HepG2 (cell line): ENCODE data around the gene EFEMP2. TPM values are rescaled to one million over a fixed set of nuclear protein-coding genes. Genes with fewer than 3 reads are reported as not detected.

Experiments
- ATAC-seq: fragments of 200-7000 bp; cut with Tn5 transposase; 3 replicates; pipeline ENCODE4 v1.9.1; 2020; ENCODE audit warnings: mild to moderate bottlenecking, moderate library complexity
- BruUV-seq: library from RNA; stranded (reverse); fragments of 400-500 nt; replicated peaks from 2 replicates; lab custom pipeline; 2021; lab: Mats Ljungman, UMichigan
- CTCF ChIA-PET: fragments of 300-600 bp; formaldehyde crosslinking; extraction: SDS; loops from one replicate; lab custom pipeline; 2021; ENCODE audit warnings: low total read pairs, inconsistent platforms, low intra/inter-chr PET ratio; lab: Yijun Ruan, JAX
- POLR2A ChIA-PET: fragments of 350-600 bp; sonication (Branson Sonifier 250); formaldehyde crosslinking; loops from one replicate; lab custom pipeline; 2020; ENCODE audit warnings: antibody characterized with exemption, inconsistent platforms; lab: Yijun Ruan, JAX
- DNase-seq: peaks from one replicate; pipeline ENCODE4 v3.0.0-alpha.2; 2015; ENCODE audit warnings: low spot score
- FAIRE-seq: peaks from 3 replicates; lab custom pipeline; 2011; peaks lifted over from hg19 to GRCh38; lab: Jason Lieb, UNC
- H2AFZ ChIP-seq: one replicate; pipeline ENCODE4 v1.6.1; 2011; ENCODE audit warnings: low read length, inconsistent platforms
- H3K27ac ChIP-seq: fragments of 300-600 bp; 3 replicates; pipeline ENCODE4 v1.8.0; 2011; ENCODE audit warnings: mixed run types, mild to moderate bottlenecking, mixed read lengths, low read length, inconsistent platforms; ENCODE audit not compliant: insufficient read depth; ENCODE audit errors: extremely low read length
- H3K27me3 ChIP-seq, 2 experiments: fragments of 200-600 bp in 1 of 2; 2 replicates in 1 of 2; 3 replicates in 1 of 2; pipeline versions ENCODE4 v1.6.0 to v1.8.0; 2011; ENCODE audit warnings: low read length in 2 of 2, mild to moderate bottlenecking in 2 of 2, moderate library complexity in 2 of 2, inconsistent platforms in 1 of 2; ENCODE audit not compliant: insufficient read depth in 2 of 2, control insufficient read depth in 1 of 2
- H3K36me3 ChIP-seq, 2 experiments: fragments of 200-600 bp in 1 of 2; replicated peaks in 1 of 2; 2 replicates in 1 of 2; 3 replicates in 1 of 2; pipeline versions ENCODE4 v1.5.1 to v1.8.0; 2011; ENCODE audit warnings: low read length in 2 of 2, inconsistent platforms in 1 of 2; ENCODE audit not compliant: insufficient read depth in 2 of 2, control insufficient read depth in 1 of 2
- H3K4me1 ChIP-seq: 2 replicates; pipeline ENCODE4 v1.5.1; 2012; ENCODE audit warnings: low read length, inconsistent platforms; ENCODE audit not compliant: insufficient read depth
- H3K4me2 ChIP-seq: 2 replicates; pipeline ENCODE4 v1.6.0; 2011; ENCODE audit warnings: low read depth, low read length, inconsistent platforms
- H3K4me3 ChIP-seq, 3 experiments: fragments of 200-600 bp in 1 of 3; sonication (generic), shearing (Covaris generic) in 1 of 3; replicated peaks in 1 of 3; 2 replicates each; pipeline ENCODE4 v1.5.1; 2011 to 2016; ENCODE audit warnings: low read length in 3 of 3, inconsistent platforms in 2 of 3, low read depth in 2 of 3, mild to moderate bottlenecking in 2 of 3, control low read depth in 1 of 3, mixed read lengths in 1 of 3; ENCODE audit not compliant: insufficient read depth in 1 of 3
- H3K79me2 ChIP-seq: one replicate; pipeline ENCODE4 v1.6.1; 2011; ENCODE audit warnings: low read length, inconsistent platforms; ENCODE audit not compliant: insufficient read depth
- H3K9ac ChIP-seq: 2 replicates; pipeline ENCODE4 v1.6.0; 2011; ENCODE audit warnings: mild to moderate bottlenecking, low read depth, low read length, inconsistent platforms; ENCODE audit not compliant: insufficient read depth
- H3K9me3 ChIP-seq: 2 replicates; pipeline ENCODE4 v1.5.1; 2012; ENCODE audit warnings: mild to moderate bottlenecking, low read length
- H4K20me1 ChIP-seq: 2 replicates; pipeline ENCODE4 v1.6.0; 2011; ENCODE audit warnings: inconsistent platforms, mild to moderate bottlenecking, low read length, moderate library complexity; ENCODE audit not compliant: insufficient read depth
- AGO1 ChIP-seq: fragments of 200-400 bp; formaldehyde crosslinking; IDR thresholded peaks from 2 replicates; pipeline ENCODE4 v1.6.1; 2017; ENCODE audit warnings: mild to moderate bottlenecking, low read depth, low read length, moderate library complexity; ENCODE audit not compliant: poor library complexity, severe bottlenecking
- AGO2 ChIP-seq: fragments of 200-400 bp; formaldehyde crosslinking; optimal IDR thresholded peaks from 2 replicates; pipeline ENCODE3; 2017; ENCODE audit warnings: mild to moderate bottlenecking, low read depth, low read length, moderate library complexity
- ATAD3A ChIP-seq: sonication (generic); formaldehyde crosslinking; IDR thresholded peaks from 2 replicates; pipeline ENCODE4 v1.4.0; 2020; ENCODE audit warnings: missing genetic modification reagents
- CBX5 ChIP-seq: sonication (generic); formaldehyde crosslinking; IDR thresholded peaks from 2 replicates; pipeline ENCODE4 v1.4.0; 2020; ENCODE audit warnings: missing genetic modification reagents, borderline replicate concordance
- NFIB ChIP-seq: sonication (generic); formaldehyde crosslinking; IDR thresholded peaks from 2 replicates; pipeline ENCODE4 v1.9.0; 2021; ENCODE audit warnings: missing genetic modification reagents, mild to moderate bottlenecking, borderline replicate concordance
- RBFOX2 ChIP-seq: fragments of 200-400 bp; formaldehyde crosslinking; IDR thresholded peaks from 2 replicates; pipeline ENCODE4 v1.6.1; 2017; ENCODE audit warnings: low read depth, mild to moderate bottlenecking, low read length
- ZFAT ChIP-seq: sonication (generic); formaldehyde crosslinking; conservative IDR thresholded peaks from 2 replicates; pipeline ENCODE4 v1.8.1; 2023; ENCODE audit warnings: missing genetic modification reagents, inconsistent platforms
- ZMYM2 ChIP-seq: sonication (generic); formaldehyde crosslinking; IDR thresholded peaks from 2 replicates; pipeline ENCODE4 v1.8.0; 2022; ENCODE audit warnings: mild to moderate bottlenecking, missing genetic modification reagents
- ZNF781 ChIP-seq: sonication (generic); formaldehyde crosslinking; IDR thresholded peaks from 2 replicates; pipeline ENCODE4 v1.5.1; 2020; ENCODE audit warnings: borderline replicate concordance, mild to moderate bottlenecking, missing genetic modification reagents; ENCODE audit errors: not compliant biosample characterization
- WGBS: methylation state at CpG from one replicate; pipeline ENCODE4 v1.1.6; 2017; ENCODE audit warnings: low lambda C conversion rate; 5-methylcytosine and 5-hydroxymethylcytosine counted together
- in situ Hi-C: cut with HindIII; loops from 2 replicates; pipeline ENCODE4 v1.10.0; 2017; ENCODE audit warnings: low pct_unique_long_range_greater_than_20kb; ENCODE audit not compliant: extremely low pct_ligation_motif_present
- intact Hi-C: fragments of 100-400 bp; cut with micrococcal nuclease; formaldehyde crosslinking; loops from one replicate; pipeline ENCODE4 v1.10.0; 2022; ENCODE audit not compliant: unreplicated experiment
- polyA plus RNA-seq, 8 experiments: library from polyadenylated mRNA; depleted of rRNA in 3 of 8; stranded (reverse) in 7 of 8; unstranded in 1 of 8; fragments of >200 nt; fragmentation: Illumina TruSeq in 4 of 8; extraction: Trizol in 4 of 8; gene quantifications; 2 replicates each; pipeline versions ENCODE4 v1.2.1 to v1.2.3, GENCODE V29; 2011 to 2016; ENCODE audit warnings: low read depth in 4 of 8, missing spikeins in 1 of 8, mixed read lengths in 1 of 8; ENCODE audit not compliant: insufficient read depth in 1 of 8
- total RNA-seq, 5 experiments: library from RNA; depleted of rRNA; stranded (reverse); fragments of >200 nt; fragmentation: Illumina TruSeq; extraction: Trizol; gene quantifications; 2 replicates each; pipeline ENCODE4 v1.2.3, GENCODE V29; 2016; ENCODE audit warnings: low read depth in 1 of 5
- TF ChIP-seq, protein P1 (sequence below): sonication (generic); formaldehyde crosslinking; IDR thresholded peaks from 2 replicates; pipeline ENCODE4 v1.5.0; 2020; ENCODE audit warnings: mild to moderate bottlenecking, missing genetic modification reagents, moderate library complexity
- TF ChIP-seq, protein P2 (sequence below): sonication (generic); formaldehyde crosslinking; IDR thresholded peaks from 2 replicates; pipeline ENCODE4 v1.4.0; 2020; ENCODE audit warnings: missing genetic modification reagents

Gene EFEMP2
- total and polyA plus RNA-seq, 2 of the 13 experiments (the other 11 are each of a cell fraction or from before 2014, with no cell fraction given), result 7.4 to 29.7 TPM

DNA sequence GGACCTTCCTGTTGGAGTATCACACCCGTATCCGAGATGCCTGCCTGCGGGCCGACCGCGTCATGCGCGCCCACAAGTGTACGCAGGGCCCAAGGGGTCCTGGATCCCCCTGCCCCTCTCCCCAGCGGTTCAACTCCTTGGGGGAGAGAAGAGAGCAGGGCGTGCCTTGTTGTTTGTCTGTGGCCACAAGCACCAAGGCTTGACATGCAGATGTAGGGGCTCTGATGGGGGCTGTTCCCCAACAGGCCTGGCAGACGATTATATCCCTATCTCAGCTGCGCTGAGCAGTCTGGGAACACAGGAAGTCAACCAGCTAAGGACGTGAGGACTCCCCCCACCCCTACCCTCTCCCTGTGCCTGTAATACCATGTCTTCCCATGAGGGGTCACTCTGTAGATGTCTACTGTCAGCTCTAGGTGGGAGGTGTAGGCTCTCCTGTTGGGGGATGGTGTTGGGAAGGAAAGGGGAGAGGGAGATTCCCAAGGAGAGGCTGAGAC lies 21.5 kb downstream of the EFEMP2 start:
- 0 out of 2 replicates have a peak, but pooled peaks cover 4% of the 10 kb centered on the region for H3K9me3 ChIP-seq
- 0 out of 2 replicates have a peak, but pooled peaks have one; percentile 4 for TF ChIP-seq ZMYM2 (CRISPR knock-in tag)
- TF ChIP-seq CBX5 (CRISPR knock-in tag), result 0 out of 2 replicates have a peak, but pooled peaks have one; percentile 18
- TF ChIP-seq NFIB (CRISPR knock-in tag), result no peak
- TF ChIP-seq, protein P1, sequence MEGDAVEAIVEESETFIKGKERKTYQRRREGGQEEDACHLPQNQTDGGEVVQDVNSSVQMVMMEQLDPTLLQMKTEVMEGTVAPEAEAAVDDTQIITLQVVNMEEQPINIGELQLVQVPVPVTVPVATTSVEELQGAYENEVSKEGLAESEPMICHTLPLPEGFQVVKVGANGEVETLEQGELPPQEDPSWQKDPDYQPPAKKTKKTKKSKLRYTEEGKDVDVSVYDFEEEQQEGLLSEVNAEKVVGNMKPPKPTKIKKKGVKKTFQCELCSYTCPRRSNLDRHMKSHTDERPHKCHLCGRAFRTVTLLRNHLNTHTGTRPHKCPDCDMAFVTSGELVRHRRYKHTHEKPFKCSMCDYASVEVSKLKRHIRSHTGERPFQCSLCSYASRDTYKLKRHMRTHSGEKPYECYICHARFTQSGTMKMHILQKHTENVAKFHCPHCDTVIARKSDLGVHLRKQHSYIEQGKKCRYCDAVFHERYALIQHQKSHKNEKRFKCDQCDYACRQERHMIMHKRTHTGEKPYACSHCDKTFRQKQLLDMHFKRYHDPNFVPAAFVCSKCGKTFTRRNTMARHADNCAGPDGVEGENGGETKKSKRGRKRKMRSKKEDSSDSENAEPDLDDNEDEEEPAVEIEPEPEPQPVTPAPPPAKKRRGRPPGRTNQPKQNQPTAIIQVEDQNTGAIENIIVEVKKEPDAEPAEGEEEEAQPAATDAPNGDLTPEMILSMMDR, result peak; percentile 57
- TF ChIP-seq AGO2, result peak; percentile 64
- no peak for TF ChIP-seq ATAD3A (CRISPR knock-in tag)
- 0 out of 2 replicates have a peak, but pooled peaks have one; percentile 2 for TF ChIP-seq RBFOX2
- TF ChIP-seq ZNF781, result no peak
- no peak for TF ChIP-seq ZFAT
- TF ChIP-seq AGO1, result peak; percentile 0
- TF ChIP-seq, protein P2, sequence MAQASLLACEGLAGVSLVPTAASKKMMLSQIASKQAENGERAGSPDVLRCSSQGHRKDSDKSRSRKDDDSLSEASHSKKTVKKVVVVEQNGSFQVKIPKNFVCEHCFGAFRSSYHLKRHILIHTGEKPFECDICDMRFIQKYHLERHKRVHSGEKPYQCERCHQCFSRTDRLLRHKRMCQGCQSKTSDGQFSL, result peak; percentile 55; the same call in 1 of the 2 replicates
- no peak overlapping the region for H3K4me3 ChIP-seq
- POLR2A ChIA-PET, result interaction anchor here (0.5 to 4.1 kb wide), 6 partner anchors 9 to 106 kb away, joined by 3 to 20 read pairs (median 5); partner anchors contain the start of genes FIBP and MUS81
- 89% methylated on average over 7 of the region's 14 CpGs for WGBS
- intact Hi-C loops (no loop called here), in situ Hi-C loops (loop anchor here (10.0 kb wide), 1 partner anchor 296 kb away; the partner anchor contains the start of gene LTBP3)
- H3K79me2 ChIP-seq, result peaks cover 6% of the 10 kb centered on the region
- H3K4me1 ChIP-seq, result peaks cover 67% of the 10 kb centered on the region
- CTCF ChIA-PET, result no interaction called here
- H3K4me2 ChIP-seq, result no peak overlapping the region
- BruUV-seq, result no TSS peak
- peaks cover 35% of the 10 kb centered on the region for H4K20me1 ChIP-seq
- H3K27me3 ChIP-seq, result no peaks in the 10 kb centered on the region
- DNase-seq (no peak), FAIRE-seq (no peak), ATAC-seq (peak; percentile 10)
- peaks cover 14 to 32% of the 10 kb centered on the region in 2 experiments for H3K36me3 ChIP-seq
- no peak overlapping the region for H3K9ac ChIP-seq
- H2AFZ ChIP-seq, result no peak overlapping the region
- H3K27ac ChIP-seq, result no peak overlapping the region
